ENCODE data around the gene ARMH3.
"Not testable (repeated sequence)": the region's sequence is repeated elsewhere in the genome, so short reads cannot be mapped to it uniquely, and the experiment has no call there.

Gene ARMH3

GRCh38 chr10:102055647-102056419, at the start of gene ARMH3:
Gene ARMH3, minus strand, starts transcription at chr10:102056173. Its CDS starts 16,059 bp downstream, at chr10:102040114.
- peak; percentile 79 for DNase-seq

GRCh38 chr10:102102421-102102820, 46.4 kb upstream of the ARMH3 start:
- DNase-seq, result no peak

GRCh38 chr10:102101152-102101551, 45.2 kb upstream of the ARMH3 start:
- no peak for DNase-seq

- DNase-seq, result no peak
These were observed 40.5 kb upstream of the ARMH3 start for GRCh38 chr10:102096449-102096848.

GRCh38 chr10:102090772-102091171, 34.8 kb upstream of the ARMH3 start:
- no peak for DNase-seq

- no peak for DNase-seq
These were observed 30.2 kb upstream of the ARMH3 start for GRCh38 chr10:102086196-102086595.

GRCh38 chr10:102085336-102085735, 29.4 kb upstream of the ARMH3 start:
- no peak for DNase-seq

GRCh38 chr10:102083541-102083940, 27.6 kb upstream of the ARMH3 start:
- DNase-seq, result no peak

GRCh38 chr10:102072673-102073527, 16.9 kb upstream of the ARMH3 start:
- peak; percentile 9 for DNase-seq

GRCh38 chr10:102069071-102069470, 13.1 kb upstream of the ARMH3 start:
- no peak for DNase-seq

- no peak for DNase-seq
These were observed 12.2 kb upstream of the ARMH3 start for GRCh38 chr10:102068216-102068615.

- no peak for DNase-seq
These were observed 11.3 kb upstream of the ARMH3 start for GRCh38 chr10:102067091-102067916.

- no peak for DNase-seq
These were observed 10.6 kb upstream of the ARMH3 start for GRCh38 chr10:102066399-102067088.

GRCh38 chr10:102065561-102066398, 9.8 kb upstream of the ARMH3 start:
- DNase-seq, result no peak

GRCh38 chr10:102064868-102065560, 9.0 kb upstream of the ARMH3 start, which contains the start of gene HPS6:
Gene HPS6, plus strand, starts transcription at chr10:102065349. Its CDS starts 126 bp downstream, at chr10:102065475.
- no peak for DNase-seq

GRCh38 chr10:102064503-102064867, 8.5 kb upstream of the ARMH3 start:
- DNase-seq, result no peak

GRCh38 chr10:102059987-102060386, 4.0 kb upstream of the ARMH3 start:
- no peak for DNase-seq

GRCh38 chr10:102054881-102055646, 909 bp downstream of the ARMH3 start:
- DNase-seq, result not testable (repeated sequence)

GRCh38 chr10:102046095-102046494, 9.9 kb downstream of the ARMH3 start:
- DNase-seq, result no peak

GRCh38 chr10:102045292-102045691, 10.7 kb downstream of the ARMH3 start:
- DNase-seq, result no peak

Measured in DMS79 (cell line).